Measurements from ENCODE around the gene LAIR1.

The LAIR1 gene

GRCh38 chr19:54309811-54310210 lies 54.9 kb downstream of the LAIR1 start:
- TF ChIP-seq GABPA (IDR thresholded peaks at IDR 0.05; ENCODE audit: low read depth) (no peak), CTCF (IDR thresholded peaks at IDR 0.05; ENCODE audit: insufficient read depth, low read length) (no peak), POLR2AphosphoS5 (IDR thresholded peaks at IDR 0.05; ENCODE audit: low read depth) (no peak), REST (IDR thresholded peaks at IDR 0.05; ENCODE audit: insufficient replicate concordance, low read depth) (no peak), SPI1 (IDR thresholded peaks at IDR 0.05; ENCODE audit: borderline replicate concordance, low read depth) (no peak)
- H3K27me3 ChIP-seq (ENCODE audit: insufficient read depth, poor library complexity, severe bottlenecking) = peaks cover 13% of the 10 kb centered on the region
- DNase-seq (ENCODE audit: low read depth in 1 of 2, low spot score in 1 of 2) = no peak
- H3K27ac ChIP-seq (replicated peaks) = no peak overlapping the region
- H3K4me3 ChIP-seq (replicated peaks; ENCODE audit: insufficient read depth, low read length) = no peak overlapping the region

GRCh38 chr19:54307389-54308020 lies 57.2 kb downstream of the LAIR1 start:
- Histone ChIP-seq H3K4me3 (replicated peaks; ENCODE audit: insufficient read depth, low read length) (no peak overlapping the region), H3K27me3 (ENCODE audit: insufficient read depth, poor library complexity, severe bottlenecking) (peaks cover 11% of the 10 kb centered on the region), H3K27ac (replicated peaks) (no peak overlapping the region)
- DNase-seq (ENCODE audit: low read depth in 1 of 2, low spot score in 1 of 2) = no peak
- TF ChIP-seq CTCF (IDR thresholded peaks at IDR 0.05; ENCODE audit: insufficient read depth, low read length) (no peak), REST (IDR thresholded peaks at IDR 0.05; ENCODE audit: insufficient replicate concordance, low read depth) (no peak), POLR2AphosphoS5 (IDR thresholded peaks at IDR 0.05; ENCODE audit: low read depth) (no peak)

GRCh38 chr19:54305141-54305540 lies 59.6 kb downstream of the LAIR1 start:
- Histone ChIP-seq H3K4me3 (replicated peaks; ENCODE audit: insufficient read depth, low read length) (no peak overlapping the region), H3K27ac (replicated peaks) (no peak overlapping the region), H3K27me3 (ENCODE audit: insufficient read depth, poor library complexity, severe bottlenecking) (peaks cover 7% of the 10 kb centered on the region)
- TF ChIP-seq CTCF (IDR thresholded peaks at IDR 0.05; ENCODE audit: insufficient read depth, low read length) = no peak
- TF ChIP-seq REST (IDR thresholded peaks at IDR 0.05; ENCODE audit: insufficient replicate concordance, low read depth) = no peak
- DNase-seq (ENCODE audit: low read depth in 1 of 2, low spot score in 1 of 2) = no peak

All from HL-60 (cell line).